ENCODE data around the gene ARFGAP1.

Gene ARFGAP1

DNA sequence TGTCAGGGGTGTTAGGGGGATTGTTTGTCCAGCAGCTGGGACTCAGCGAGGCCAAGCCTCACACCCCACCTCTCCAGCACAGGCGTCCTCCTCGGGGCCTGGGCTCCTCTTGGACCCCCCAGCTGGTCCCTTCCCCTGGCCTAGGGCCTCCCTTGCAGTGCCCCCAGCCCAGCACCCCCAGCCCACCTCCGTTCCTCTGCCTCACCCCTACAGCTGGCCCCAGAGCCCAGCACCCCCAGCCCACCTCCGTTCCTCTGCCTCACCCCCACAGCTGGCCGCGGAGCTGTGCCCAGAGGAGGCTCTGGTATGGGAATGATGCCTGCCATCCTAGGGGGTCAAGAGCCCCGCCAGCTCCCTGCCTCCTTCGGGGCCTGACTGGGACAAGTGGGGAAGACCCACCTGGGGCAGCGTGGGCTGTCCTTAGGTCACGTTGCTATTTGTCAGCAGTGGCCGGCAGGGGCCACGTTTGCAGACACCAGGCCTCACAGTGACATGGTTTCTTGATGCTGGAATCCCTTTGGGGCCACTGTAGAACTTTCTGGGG is 12.4 kb downstream of the ARFGAP1 start:
- no peak for DNase-seq (ENCODE audit: low read depth, low spot score)
- Histone ChIP-seq H3K9me3 (ENCODE audit: insufficient read depth, low read length) (no peaks in the 10 kb centered on the region), H3K9ac (ENCODE audit: insufficient read length, low read depth) (no peak overlapping the region), H3K4me1 (ENCODE audit: insufficient read depth, insufficient read length) (peaks cover 7% of the 10 kb centered on the region), H3K27me3 (ENCODE audit: insufficient read depth, insufficient read length) (no peaks in the 10 kb centered on the region), H3K4me3 (ENCODE audit: insufficient read length, low read depth) (no peak overlapping the region), H3K36me3 (ENCODE audit: insufficient read depth, insufficient read length, low read length) (peaks cover 99% of the 10 kb centered on the region)
- TF ChIP-seq SUZ12 (IDR thresholded peaks at IDR 0.05; ENCODE audit: extremely low read depth, insufficient read depth, insufficient read length) (no peak), YY1 (IDR thresholded peaks at IDR 0.05; ENCODE audit: insufficient read depth, insufficient read length) (no peak), ZNF274 (IDR thresholded peaks at IDR 0.05; ENCODE audit: low read depth, low read length) (no peak)

GRCh38 chr20:63285636-63286615 is 13.3 kb downstream of the ARFGAP1 start:
- DNase-seq (ENCODE audit: low read depth, low spot score) = no peak
- H3K4me1 ChIP-seq (ENCODE audit: insufficient read depth, insufficient read length) = peaks cover 15% of the 10 kb centered on the region
- TF ChIP-seq SUZ12 (IDR thresholded peaks at IDR 0.05; ENCODE audit: extremely low read depth, insufficient read depth, insufficient read length) (no peak), YY1 (IDR thresholded peaks at IDR 0.05; ENCODE audit: insufficient read depth, insufficient read length) (no peak)
- H3K9ac ChIP-seq (ENCODE audit: insufficient read length, low read depth) = no peak overlapping the region
- no peaks in the 10 kb centered on the region for H3K27me3 ChIP-seq (ENCODE audit: insufficient read depth, insufficient read length)
- no peaks in the 10 kb centered on the region for H3K9me3 ChIP-seq (ENCODE audit: insufficient read depth, low read length)
- H3K4me3 ChIP-seq (ENCODE audit: insufficient read length, low read depth) = no peak overlapping the region
- H3K36me3 ChIP-seq (ENCODE audit: insufficient read depth, insufficient read length, low read length) = peaks cover 99% of the 10 kb centered on the region

DNA sequence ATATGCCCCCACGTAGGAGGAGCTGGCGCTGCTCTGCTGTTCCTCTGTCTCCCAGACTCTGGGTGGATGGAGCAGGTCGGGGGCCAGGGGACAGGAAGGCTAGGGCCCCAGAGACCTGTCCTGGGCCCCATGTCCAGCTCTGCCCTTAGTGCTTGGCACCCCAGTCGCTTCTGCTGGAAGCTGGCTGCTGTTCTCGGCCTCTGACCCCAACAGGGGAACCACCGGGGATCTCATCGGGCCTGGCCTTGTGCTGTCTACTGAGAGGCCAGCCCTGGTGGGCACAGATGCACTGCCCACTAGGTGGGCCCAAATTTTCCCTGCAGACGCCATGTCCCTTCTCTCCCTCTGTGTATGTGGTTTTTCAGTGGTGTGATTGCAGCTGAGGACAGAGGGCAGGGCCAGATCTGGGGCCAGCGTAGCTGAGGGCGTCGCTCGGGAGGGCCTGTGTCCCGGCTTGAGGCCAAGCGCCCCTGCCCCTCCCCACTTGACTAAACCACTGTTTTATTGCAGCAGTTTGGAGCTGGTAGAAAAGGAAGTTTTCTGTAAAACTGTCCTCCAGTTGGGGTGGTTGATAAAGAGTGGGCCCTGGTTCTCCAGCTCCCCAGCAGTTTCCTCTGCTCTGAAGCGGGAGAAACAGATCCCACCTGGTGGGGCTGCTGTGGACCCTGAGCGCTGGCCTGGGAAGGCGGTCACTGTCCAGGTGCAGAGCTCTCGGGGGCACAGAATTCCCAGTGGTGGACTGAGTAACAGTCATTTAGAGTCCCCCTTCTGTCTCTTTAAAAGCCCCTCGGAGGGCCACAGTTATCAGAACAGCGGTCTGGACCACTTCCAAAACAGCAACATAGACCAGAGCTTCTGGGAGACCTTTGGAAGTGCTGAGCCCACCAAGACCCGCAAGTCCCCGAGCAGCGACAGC is 14.4 kb downstream of the ARFGAP1 start:
- peaks cover 97% of the 10 kb centered on the region for H3K36me3 ChIP-seq (ENCODE audit: insufficient read depth, insufficient read length, low read length)
- DNase-seq (ENCODE audit: low read depth, low spot score) = no peak
- TF ChIP-seq YY1 (IDR thresholded peaks at IDR 0.05; ENCODE audit: insufficient read depth, insufficient read length) = no peak
- no peak for TF ChIP-seq ZNF274 (IDR thresholded peaks at IDR 0.05; ENCODE audit: low read depth, low read length)
- TF ChIP-seq SUZ12 (IDR thresholded peaks at IDR 0.05; ENCODE audit: extremely low read depth, insufficient read depth, insufficient read length) = no peak

GRCh38 chr20:63287697-63288580 is 15.3 kb downstream of the ARFGAP1 start:
- no peak for DNase-seq (ENCODE audit: low read depth, low spot score)
- Histone ChIP-seq H3K9ac (ENCODE audit: insufficient read length, low read depth) (no peak overlapping the region), H3K36me3 (ENCODE audit: insufficient read depth, insufficient read length, low read length) (peaks cover 93% of the 10 kb centered on the region), H3K4me1 (ENCODE audit: insufficient read depth, insufficient read length) (peaks cover 21% of the 10 kb centered on the region), H3K27me3 (ENCODE audit: insufficient read depth, insufficient read length) (no peaks in the 10 kb centered on the region), H3K4me3 (ENCODE audit: insufficient read length, low read depth) (no peak overlapping the region), H3K9me3 (ENCODE audit: insufficient read depth, low read length) (no peaks in the 10 kb centered on the region)
- TF ChIP-seq ZNF274 (IDR thresholded peaks at IDR 0.05; ENCODE audit: low read depth, low read length) = no peak
- no peak for TF ChIP-seq YY1 (IDR thresholded peaks at IDR 0.05; ENCODE audit: insufficient read depth, insufficient read length)

More for the DNA sequence above, 14.4 kb downstream of the ARFGAP1 start:
- peaks cover 21% of the 10 kb centered on the region for H3K4me1 ChIP-seq (ENCODE audit: insufficient read depth, insufficient read length)
- H3K27me3 ChIP-seq (ENCODE audit: insufficient read depth, insufficient read length) = no peaks in the 10 kb centered on the region
- H3K4me3 ChIP-seq (ENCODE audit: insufficient read length, low read depth) = no peak overlapping the region
- peak overlapping the region; percentile 10 for H3K9ac ChIP-seq (ENCODE audit: insufficient read length, low read depth)
- no peaks in the 10 kb centered on the region for H3K9me3 ChIP-seq (ENCODE audit: insufficient read depth, low read length)

DNA sequence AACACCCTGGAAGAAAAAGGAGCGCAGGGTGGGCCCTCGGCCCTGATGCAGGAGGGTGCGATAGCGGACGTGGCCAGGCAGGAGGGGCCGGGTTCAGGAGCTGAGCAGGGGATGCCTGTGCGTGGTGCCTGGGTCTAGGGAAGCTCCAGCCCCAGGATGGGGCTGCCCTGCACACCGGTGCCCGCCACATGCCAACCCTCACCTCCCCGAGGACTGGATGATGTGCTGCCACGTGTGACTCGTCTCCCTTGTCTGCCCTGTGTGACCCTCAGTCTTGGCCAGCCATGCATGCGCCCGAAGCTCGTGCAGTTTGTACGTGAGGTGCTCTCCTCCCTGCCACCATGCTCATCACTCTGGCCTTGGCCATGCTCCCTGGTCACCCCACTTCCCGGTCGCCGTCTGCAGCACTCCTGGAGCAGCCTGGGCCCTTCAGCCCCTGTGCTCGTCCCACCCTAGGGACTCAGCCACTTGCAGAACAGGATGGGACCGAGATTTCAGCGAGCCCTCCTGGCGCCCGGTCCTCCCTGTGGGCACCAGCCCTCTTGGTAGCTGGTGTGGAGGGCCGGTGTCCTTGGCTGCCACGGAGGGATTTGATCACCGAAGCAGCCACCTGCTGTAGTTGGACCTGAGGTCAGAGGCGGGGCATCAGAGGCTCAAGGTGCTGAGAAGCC is 16.1 kb downstream of the ARFGAP1 start:
- H3K4me1 ChIP-seq (ENCODE audit: insufficient read depth, insufficient read length) = peaks cover 25% of the 10 kb centered on the region
- no peaks in the 10 kb centered on the region for H3K9me3 ChIP-seq (ENCODE audit: insufficient read depth, low read length)
- H3K36me3 ChIP-seq (ENCODE audit: insufficient read depth, insufficient read length, low read length) = peaks cover 85% of the 10 kb centered on the region
- no peak overlapping the region for H3K4me3 ChIP-seq (ENCODE audit: insufficient read length, low read depth)
- DNase-seq (ENCODE audit: low read depth, low spot score) = no peak
- no peaks in the 10 kb centered on the region for H3K27me3 ChIP-seq (ENCODE audit: insufficient read depth, insufficient read length)
- TF ChIP-seq SUZ12 (IDR thresholded peaks at IDR 0.05; ENCODE audit: extremely low read depth, insufficient read depth, insufficient read length) = no peak
- TF ChIP-seq YY1 (IDR thresholded peaks at IDR 0.05; ENCODE audit: insufficient read depth, insufficient read length) = no peak
- TF ChIP-seq ZNF274 (IDR thresholded peaks at IDR 0.05; ENCODE audit: low read depth, low read length) = no peak
- H3K9ac ChIP-seq (ENCODE audit: insufficient read length, low read depth) = no peak overlapping the region

Measured in NT2/D1 (cell line).